Measurements from ENCODE around the gene VSIG10L. TPM values are rescaled to one million over a fixed set of nuclear protein-coding genes. Genes with fewer than 3 reads are reported as not detected.

Gene VSIG10L
- total RNA-seq, 1 donor: 0.72 TPM

GRCh38 chr19:51330366-51330765 lies 11.6 kb downstream of the VSIG10L start:
- DNase-seq (ENCODE audit: insufficient read length, low spot score, missing footprints): peak; percentile 63
- Histone ChIP-seq H4K20me1 (ENCODE audit: insufficient read depth, low read length) (no peaks in the 10 kb centered on the region), H3K36me3 (ENCODE audit: insufficient read depth, low read length) (no peaks in the 10 kb centered on the region), H3K4me2 (ENCODE audit: insufficient read depth, low read length) (no peak overlapping the region), H3K27me3 (ENCODE audit: insufficient read depth, low read length) (peaks cover 4% of the 10 kb centered on the region), H3K4me1 (ENCODE audit: insufficient read depth, low read length) (no peaks in the 10 kb centered on the region), H3K27ac (ENCODE audit: low read depth, low read length) (no peak overlapping the region), H3K4me3 (ENCODE audit: insufficient read depth, low read length) (no peak overlapping the region), H3K79me2 (ENCODE audit: insufficient read depth, low read length) (no peaks in the 10 kb centered on the region), H3K9me3 (ENCODE audit: low read depth, low read length) (no peaks in the 10 kb centered on the region), H2AFZ (ENCODE audit: low read length) (no peak overlapping the region)
- TF ChIP-seq, protein P1, sequence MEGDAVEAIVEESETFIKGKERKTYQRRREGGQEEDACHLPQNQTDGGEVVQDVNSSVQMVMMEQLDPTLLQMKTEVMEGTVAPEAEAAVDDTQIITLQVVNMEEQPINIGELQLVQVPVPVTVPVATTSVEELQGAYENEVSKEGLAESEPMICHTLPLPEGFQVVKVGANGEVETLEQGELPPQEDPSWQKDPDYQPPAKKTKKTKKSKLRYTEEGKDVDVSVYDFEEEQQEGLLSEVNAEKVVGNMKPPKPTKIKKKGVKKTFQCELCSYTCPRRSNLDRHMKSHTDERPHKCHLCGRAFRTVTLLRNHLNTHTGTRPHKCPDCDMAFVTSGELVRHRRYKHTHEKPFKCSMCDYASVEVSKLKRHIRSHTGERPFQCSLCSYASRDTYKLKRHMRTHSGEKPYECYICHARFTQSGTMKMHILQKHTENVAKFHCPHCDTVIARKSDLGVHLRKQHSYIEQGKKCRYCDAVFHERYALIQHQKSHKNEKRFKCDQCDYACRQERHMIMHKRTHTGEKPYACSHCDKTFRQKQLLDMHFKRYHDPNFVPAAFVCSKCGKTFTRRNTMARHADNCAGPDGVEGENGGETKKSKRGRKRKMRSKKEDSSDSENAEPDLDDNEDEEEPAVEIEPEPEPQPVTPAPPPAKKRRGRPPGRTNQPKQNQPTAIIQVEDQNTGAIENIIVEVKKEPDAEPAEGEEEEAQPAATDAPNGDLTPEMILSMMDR (IDR thresholded peaks at IDR 0.05; ENCODE audit: extremely low read depth, low read depth, low read length): no peak

DNA sequence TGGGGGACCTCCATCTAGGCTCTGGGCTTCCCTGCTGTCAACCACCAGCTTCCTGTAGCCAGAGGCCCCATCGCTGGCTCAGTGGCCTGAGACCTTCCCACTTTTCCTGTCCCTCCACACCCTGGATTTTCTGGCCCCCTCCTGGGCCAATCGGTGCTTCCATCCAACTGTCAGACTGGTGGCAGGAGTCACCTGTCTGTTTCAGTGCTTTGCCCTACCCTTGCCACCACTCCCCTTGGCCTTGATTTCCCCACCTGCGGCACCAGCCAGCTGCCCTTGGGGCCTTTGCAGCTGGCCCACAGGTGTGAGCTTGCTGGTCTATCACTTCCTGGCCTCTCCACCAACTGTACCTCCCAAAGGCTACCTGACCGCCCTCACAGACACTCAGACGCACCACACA lies 12.5 kb downstream of the VSIG10L start:
- H2AFZ ChIP-seq (ENCODE audit: low read length): no peak overlapping the region
- H3K27me3 ChIP-seq (ENCODE audit: insufficient read depth, low read length): peaks cover 4% of the 10 kb centered on the region
- peak; percentile 21 for DNase-seq (ENCODE audit: insufficient read length, low spot score, missing footprints)
- no peaks in the 10 kb centered on the region for H3K36me3 ChIP-seq (ENCODE audit: insufficient read depth, low read length)
- no peaks in the 10 kb centered on the region for H4K20me1 ChIP-seq (ENCODE audit: insufficient read depth, low read length)
- no peaks in the 10 kb centered on the region for H3K4me1 ChIP-seq (ENCODE audit: insufficient read depth, low read length)
- H3K27ac ChIP-seq (ENCODE audit: low read depth, low read length): no peak overlapping the region
- no peaks in the 10 kb centered on the region for H3K79me2 ChIP-seq (ENCODE audit: insufficient read depth, low read length)
- TF ChIP-seq, protein P1 (IDR thresholded peaks at IDR 0.05; ENCODE audit: extremely low read depth, low read depth, low read length): no peak
- H3K4me2 ChIP-seq (ENCODE audit: insufficient read depth, low read length): no peak overlapping the region
- no peaks in the 10 kb centered on the region for H3K9me3 ChIP-seq (ENCODE audit: low read depth, low read length)
- no peak overlapping the region for H3K4me3 ChIP-seq (ENCODE audit: insufficient read depth, low read length)

DNA sequence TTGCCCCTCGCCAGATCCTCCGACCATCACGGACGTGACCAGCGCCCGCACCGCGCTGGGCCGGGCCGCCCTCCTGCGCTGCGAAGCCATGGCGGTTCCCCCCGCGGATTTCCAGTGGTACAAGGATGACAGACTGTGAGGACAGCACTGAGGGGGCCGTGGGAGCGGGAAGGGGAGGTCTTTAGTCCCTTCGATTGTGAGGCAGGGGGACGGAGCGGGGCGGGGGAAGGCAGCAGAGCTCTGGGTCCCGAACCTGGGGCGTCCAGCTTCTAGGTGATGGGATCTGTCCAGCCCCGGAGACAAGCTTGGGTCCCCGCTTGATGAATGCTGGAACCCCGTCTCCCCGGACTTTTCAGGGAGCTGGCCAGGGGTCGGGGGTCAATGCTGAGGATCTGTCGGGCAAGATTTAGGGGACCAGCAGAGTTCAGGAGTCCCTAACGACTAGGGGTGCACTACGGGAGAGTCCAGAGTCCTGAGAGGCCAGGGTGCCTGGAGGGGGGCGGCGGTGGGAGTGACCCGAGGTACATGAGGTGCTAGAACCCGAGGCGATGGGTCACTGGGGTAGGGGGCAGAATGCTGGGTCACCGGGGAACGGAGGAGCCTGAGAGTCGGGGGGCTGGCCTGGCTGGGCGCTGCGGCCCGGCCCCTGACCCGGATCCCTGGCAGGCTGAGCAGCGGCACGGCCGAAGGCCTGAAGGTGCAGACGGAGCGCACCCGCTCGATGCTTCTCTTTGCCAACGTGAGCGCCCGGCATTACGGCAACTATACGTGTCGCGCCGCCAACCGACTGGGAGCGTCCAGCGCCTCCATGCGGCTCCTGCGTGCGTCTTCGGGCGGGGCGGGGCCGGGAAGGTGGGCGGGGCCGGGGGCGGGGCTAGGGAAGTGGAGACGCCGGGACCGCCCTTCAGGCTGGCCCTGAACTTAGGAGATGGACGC lies 14.6 kb downstream of the VSIG10L start:
- Histone ChIP-seq H3K4me3 (ENCODE audit: insufficient read depth, low read length) (peak overlapping the region; percentile 25), H3K4me1 (ENCODE audit: insufficient read depth, low read length) (no peaks in the 10 kb centered on the region), H4K20me1 (ENCODE audit: insufficient read depth, low read length) (no peaks in the 10 kb centered on the region), H3K4me2 (ENCODE audit: insufficient read depth, low read length) (peak overlapping the region; percentile 43), H3K79me2 (ENCODE audit: insufficient read depth, low read length) (no peaks in the 10 kb centered on the region), H3K36me3 (ENCODE audit: insufficient read depth, low read length) (no peaks in the 10 kb centered on the region), H2AFZ (ENCODE audit: low read length) (no peak overlapping the region), H3K27ac (ENCODE audit: low read depth, low read length) (no peak overlapping the region), H3K27me3 (ENCODE audit: insufficient read depth, low read length) (peaks cover 4% of the 10 kb centered on the region), H3K9me3 (ENCODE audit: low read depth, low read length) (no peaks in the 10 kb centered on the region)
- peak; percentile 95 for DNase-seq (ENCODE audit: insufficient read length, low spot score, missing footprints)
- TF ChIP-seq, protein P1 (IDR thresholded peaks at IDR 0.05; ENCODE audit: extremely low read depth, low read depth, low read length): no peak
